H9 (cell line): Measurements from ENCODE around the gene PFDN4. TPM values are rescaled to one million over a fixed set of nuclear protein-coding genes. Genes with fewer than 3 reads are reported as not detected.

Source experiments
- DNase-seq: peaks from one replicate; pipeline ENCODE4 v3.0.0-alpha.2; 2017
- H2AFZ ChIP-seq: one replicate; pipeline ENCODE4 v1.6.1; 2013; ENCODE audit warnings: mild to moderate bottlenecking, low read length, control low read depth, moderate library complexity
- H2AK5ac ChIP-seq: 2 replicates; pipeline ENCODE4 v1.6.1; 2013; ENCODE audit warnings: low read length, control low read depth, mixed read lengths; ENCODE audit not compliant: insufficient read length
- H2BK120ac ChIP-seq: one replicate; pipeline ENCODE4 v1.6.1; 2013; ENCODE audit warnings: low read depth, mild to moderate bottlenecking, low read length, control low read depth, inconsistent platforms; ENCODE audit not compliant: poor library complexity, severe bottlenecking
- H2BK12ac ChIP-seq: 2 replicates; pipeline ENCODE4 v1.6.1; 2013; ENCODE audit warnings: low read length, control low read depth, mixed read lengths, low read depth; ENCODE audit not compliant: insufficient read length
- H2BK15ac ChIP-seq: 2 replicates; pipeline ENCODE4 v1.6.1; 2013; ENCODE audit warnings: low read depth, low read length, control low read depth
- H2BK20ac ChIP-seq: one replicate; pipeline ENCODE4 v1.6.1; 2013; ENCODE audit warnings: low read depth, mild to moderate bottlenecking, low read length, control low read depth, inconsistent platforms; ENCODE audit not compliant: poor library complexity, severe bottlenecking
- H2BK5ac ChIP-seq: 2 replicates; pipeline ENCODE4 v1.6.1; 2013; ENCODE audit warnings: low read length, control low read depth, mixed read lengths; ENCODE audit not compliant: insufficient read length
- H3K14ac ChIP-seq: 2 replicates; pipeline ENCODE4 v1.6.1; 2013; ENCODE audit warnings: low read length, control low read depth; ENCODE audit not compliant: insufficient read depth
- H3K18ac ChIP-seq: 2 replicates; pipeline ENCODE4 v1.6.1; 2013; ENCODE audit warnings: low read depth, mild to moderate bottlenecking, mixed read lengths, low read length, control low read depth; ENCODE audit not compliant: insufficient read length
- H3K23ac ChIP-seq: 2 replicates; pipeline ENCODE4 v1.6.1; 2013; ENCODE audit warnings: low read length, control low read depth, mixed read lengths, low read depth; ENCODE audit not compliant: insufficient read length
- H3K23me2 ChIP-seq: 2 replicates; pipeline ENCODE4 v1.6.1; 2013; ENCODE audit warnings: low read depth, mild to moderate bottlenecking, mixed read lengths, low read length, control low read depth; ENCODE audit not compliant: insufficient read length, poor library complexity, severe bottlenecking
- H3K27ac ChIP-seq: 2 replicates; pipeline ENCODE4 v1.5.1; 2013; ENCODE audit warnings: low read length, control low read depth, mixed read lengths, low read depth; ENCODE audit not compliant: insufficient read length
- H3K27me3 ChIP-seq: 2 replicates; pipeline ENCODE4 v1.6.1; 2013; ENCODE audit warnings: low read length, control low read depth, inconsistent platforms; ENCODE audit not compliant: insufficient read depth
- H3K4ac ChIP-seq: 2 replicates; pipeline ENCODE4 v1.6.1; 2013; ENCODE audit warnings: low read depth, mild to moderate bottlenecking, control low read depth, inconsistent platforms, low read length, moderate library complexity
- H3K4me1 ChIP-seq: 2 replicates; pipeline ENCODE4 v1.6.1; 2013; ENCODE audit warnings: low read length, control low read depth, inconsistent platforms; ENCODE audit not compliant: insufficient read depth
- H3K4me2 ChIP-seq: 2 replicates; pipeline ENCODE4 v1.6.1; 2013; ENCODE audit warnings: low read length, control low read depth, mixed read lengths; ENCODE audit not compliant: insufficient read length, insufficient read depth
- H3K56ac ChIP-seq: 2 replicates; pipeline ENCODE4 v1.6.1; 2013; ENCODE audit warnings: low read depth, mild to moderate bottlenecking, mixed read lengths, low read length, control low read depth; ENCODE audit not compliant: insufficient read length
- H3K79me1 ChIP-seq: 2 replicates; pipeline ENCODE4 v1.6.1; 2013; ENCODE audit warnings: low read depth, mild to moderate bottlenecking, moderate library complexity, low read length, control low read depth, inconsistent platforms; ENCODE audit not compliant: insufficient read depth, poor library complexity, severe bottlenecking
- H3K79me2 ChIP-seq: 2 replicates; pipeline ENCODE4 v1.6.1; 2013; ENCODE audit warnings: low read length, control low read depth, inconsistent platforms; ENCODE audit not compliant: insufficient read depth
- H3K9ac ChIP-seq: 2 replicates; pipeline ENCODE4 v1.6.1; 2013; ENCODE audit warnings: low read length, control low read depth, mixed read lengths; ENCODE audit not compliant: insufficient read length; ENCODE audit errors: extremely low read depth
- H3K9me3 ChIP-seq: one replicate; pipeline ENCODE4 v1.6.1; 2013; ENCODE audit warnings: low read depth, low read length, inconsistent platforms; ENCODE audit not compliant: control insufficient read depth
- H3T11ph ChIP-seq: one replicate; pipeline ENCODE4 v1.6.1; 2013; ENCODE audit warnings: mild to moderate bottlenecking, low read length, control low read depth, inconsistent platforms
- H4K20me1 ChIP-seq: one replicate; pipeline ENCODE4 v1.6.1; 2013; ENCODE audit not compliant: control insufficient read depth, insufficient read length, insufficient read depth
- H4K5ac ChIP-seq: 2 replicates; pipeline ENCODE4 v1.6.1; 2013; ENCODE audit warnings: low read depth, mild to moderate bottlenecking, mixed read lengths, low read length, control low read depth; ENCODE audit not compliant: insufficient read length
- H4K8ac ChIP-seq: replicated peaks from 2 replicates; pipeline ENCODE4 v1.6.1; 2013; ENCODE audit warnings: low read length, control low read depth, mixed read lengths, low read depth; ENCODE audit not compliant: insufficient read length
- H4K91ac ChIP-seq: 2 replicates; pipeline ENCODE4 v1.6.1; 2013; ENCODE audit warnings: low read depth, mild to moderate bottlenecking, moderate library complexity, mixed read lengths, low read length, control low read depth; ENCODE audit not compliant: insufficient read length
- H3K27ac Mint-ChIP-seq, 3 experiments: 2 replicates in 2 of 3; 3 replicates in 1 of 3; pipeline ENCODE4 v1.8.0; 2020 to 2021; ENCODE audit warnings: mixed read lengths in 3 of 3, mild to moderate bottlenecking in 1 of 3, moderate library complexity in 1 of 3
- H3K27me3 Mint-ChIP-seq: 2 replicates; pipeline ENCODE4 v1.8.0; 2021; ENCODE audit warnings: low read depth, mild to moderate bottlenecking, moderate library complexity, mixed read lengths
- H3K36me3 Mint-ChIP-seq, 3 experiments: 2 replicates in 2 of 3; 3 replicates in 1 of 3; pipeline ENCODE4 v1.8.0; 2020 to 2021; ENCODE audit warnings: low read depth in 3 of 3, mixed read lengths in 3 of 3; ENCODE audit not compliant: insufficient read depth in 1 of 3
- H3K4me1 Mint-ChIP-seq, 2 experiments: 2 replicates each; pipeline ENCODE4 v1.8.0; 2020; ENCODE audit warnings: mixed read lengths in 2 of 2
- H3K4me3 Mint-ChIP-seq, 2 experiments: 2 replicates in 1 of 2; 3 replicates in 1 of 2; pipeline ENCODE4 v1.8.0; 2020 to 2021; ENCODE audit warnings: mild to moderate bottlenecking in 2 of 2, mixed read lengths in 2 of 2, moderate library complexity in 1 of 2
- H3K9me3 Mint-ChIP-seq, 2 experiments: 2 replicates in 1 of 2; 3 replicates in 1 of 2; pipeline ENCODE4 v1.8.0; 2020; ENCODE audit warnings: mild to moderate bottlenecking in 2 of 2, mixed read lengths in 2 of 2, moderate library complexity in 1 of 2
- CTCF ChIP-seq: fragments of 200-600 bp; sonication (generic); conservative IDR thresholded peaks from 3 replicates; pipeline ENCODE4 v1.8.0; 2021; ENCODE audit warnings: antibody characterized with exemption, mild to moderate bottlenecking
- WGBS: extraction: QIAGEN DNeasy Blood & Tissue Kit; methylation state at CpG from one replicate; pipeline ENCODE4 v1.1.7; 2013; ENCODE audit warnings: missing lambda C conversion rate, low lambda C conversion rate, mixed read lengths; ENCODE audit not compliant: insufficient read length; ENCODE audit errors: extremely low coverage; 5-methylcytosine and 5-hydroxymethylcytosine counted together
- total RNA-seq: library from RNA; stranded (reverse); gene quantifications from 2 replicates; pipeline ENCODE4 v1.2.1, GENCODE V29; 2021

Gene PFDN4
- total RNA-seq, 1 experiment from 2014 or later, result 73.6 TPM

GRCh38 chr20:54190217-54190616, 17.7 kb upstream of the PFDN4 start:
- Histone ChIP-seq H3K27ac (no peak overlapping the region), H3K79me1 (no peaks in the 10 kb centered on the region), H3K4me2 (no peak overlapping the region), H3K27me3 (no peaks in the 10 kb centered on the region), H4K20me1 (no peaks in the 10 kb centered on the region), H3K9me3 (no peaks in the 10 kb centered on the region), H2BK20ac (no peak overlapping the region), H2BK5ac (no peak overlapping the region), H3K23ac (no peak overlapping the region), H2AFZ (no peak overlapping the region), H3K18ac (no peak overlapping the region), H3K56ac (no peak overlapping the region), H2BK15ac (no peak overlapping the region), H4K5ac (no peak overlapping the region), H3T11ph (no peak overlapping the region), H2BK120ac (no peak overlapping the region), H4K8ac (no peak overlapping the region), H4K91ac (no peak overlapping the region), H3K14ac (no peak overlapping the region), H3K4ac (no peak overlapping the region), H3K23me2 (no peaks in the 10 kb centered on the region), H3K79me2 (no peaks in the 10 kb centered on the region), H2BK12ac (no peak overlapping the region), H3K4me1 (no peaks in the 10 kb centered on the region), H3K9ac (no peak overlapping the region), H2AK5ac (no peak overlapping the region)
- H3K4me1 Mint-ChIP-seq, result no peaks in the 10 kb centered on the region
- no peak for TF ChIP-seq CTCF
- WGBS, result no CpG with 5 or more reads among the region's 2 CpGs
- H3K9me3 Mint-ChIP-seq, result no peaks in the 10 kb centered on the region
- no peaks in the 10 kb centered on the region for H3K27me3 Mint-ChIP-seq
- no peaks in the 10 kb centered on the region for H3K36me3 Mint-ChIP-seq
- DNase-seq, result no peak
- no peak overlapping the region for H3K4me3 Mint-ChIP-seq
- H3K27ac Mint-ChIP-seq, result no peak overlapping the region
